ENCODE results near the gene SLC35D1. TPM values are rescaled to one million over a fixed set of nuclear protein-coding genes. Genes with fewer than 3 reads are reported as not detected.

The SLC35D1 gene
- total RNA-seq, 1 experiment from 2014 or later, result 3.8 TPM

- Histone ChIP-seq H2BK20ac (ENCODE audit: low read depth, low read length, poor library complexity, severe bottlenecking) (no peak overlapping the region), H2AK5ac (ENCODE audit: insufficient read length, low read length) (no peak overlapping the region), H4K5ac (ENCODE audit: insufficient read length, low read depth, low read length) (no peak overlapping the region), H3K9me3 (ENCODE audit: control insufficient read depth, low read depth, low read length) (no peaks in the 10 kb centered on the region), H3K9ac (ENCODE audit: extremely low read depth, insufficient read length, low read length) (no peak overlapping the region), H3K23me2 (ENCODE audit: insufficient read length, low read depth, low read length, poor library complexity, severe bottlenecking) (no peaks in the 10 kb centered on the region), H3K79me1 (ENCODE audit: insufficient read depth, low read depth, low read length, poor library complexity, severe bottlenecking) (no peaks in the 10 kb centered on the region), H3T11ph (ENCODE audit: low read length) (no peak overlapping the region), H3K27me3 (ENCODE audit: insufficient read depth, low read length) (no peaks in the 10 kb centered on the region), H2BK12ac (ENCODE audit: insufficient read length, low read depth, low read length) (no peak overlapping the region), H3K79me2 (ENCODE audit: insufficient read depth, low read length) (no peaks in the 10 kb centered on the region), H4K91ac (ENCODE audit: insufficient read length, low read depth, low read length) (no peak overlapping the region), H3K27ac (ENCODE audit: insufficient read length, low read depth, low read length) (no peak overlapping the region), H3K4ac (ENCODE audit: low read depth, low read length) (no peak overlapping the region), H2BK5ac (ENCODE audit: insufficient read length, low read length) (no peak overlapping the region), H4K8ac (replicated peaks; ENCODE audit: insufficient read length, low read depth, low read length) (no peak overlapping the region), H2BK120ac (ENCODE audit: low read depth, low read length, poor library complexity, severe bottlenecking) (no peak overlapping the region), H3K23ac (ENCODE audit: insufficient read length, low read depth, low read length) (no peak overlapping the region), H3K18ac (ENCODE audit: insufficient read length, low read depth, low read length) (no peak overlapping the region), H2BK15ac (ENCODE audit: low read depth, low read length) (no peak overlapping the region), H3K14ac (ENCODE audit: insufficient read depth, low read length) (no peak overlapping the region), H3K4me2 (ENCODE audit: insufficient read depth, insufficient read length, low read length) (no peak overlapping the region), H2AFZ (ENCODE audit: low read length) (no peak overlapping the region), H3K56ac (ENCODE audit: insufficient read length, low read depth, low read length) (no peak overlapping the region), H3K4me1 (ENCODE audit: insufficient read depth, low read length) (no peaks in the 10 kb centered on the region), H4K20me1 (ENCODE audit: control insufficient read depth, insufficient read depth, insufficient read length) (no peaks in the 10 kb centered on the region)
- no peaks in the 10 kb centered on the region for H3K9me3 Mint-ChIP-seq
- H3K27me3 Mint-ChIP-seq (ENCODE audit: low read depth), result peaks cover 2% of the 10 kb centered on the region; the same call in 1 of the 2 replicates
- no peak for TF ChIP-seq CTCF (conservative IDR thresholded peaks at IDR 0.05)
- no peak for DNase-seq
- H3K27ac Mint-ChIP-seq, result no peak overlapping the region
- no CpG with 5 or more reads among the region's 3 CpGs for whole genome bisulfite sequencing (ENCODE audit: extremely low coverage, insufficient read length, low lambda C conversion rate)
- H3K4me3 Mint-ChIP-seq, result no peak overlapping the region
- no peaks in the 10 kb centered on the region; a peak in 1 of 4 replicates for H3K4me1 Mint-ChIP-seq
- peaks cover 0 to 7% (median 0%) of the 10 kb centered on the region in 3 experiments; a peak in 2 of 7 replicates for H3K36me3 Mint-ChIP-seq (ENCODE audit: insufficient read depth in 1 of 3, low read depth in 3 of 3)
These were observed 60.9 kb downstream of the SLC35D1 start for GRCh38 chr1:66993076-66993475.
